ENCODE data around the gene FARP1.

DNA sequence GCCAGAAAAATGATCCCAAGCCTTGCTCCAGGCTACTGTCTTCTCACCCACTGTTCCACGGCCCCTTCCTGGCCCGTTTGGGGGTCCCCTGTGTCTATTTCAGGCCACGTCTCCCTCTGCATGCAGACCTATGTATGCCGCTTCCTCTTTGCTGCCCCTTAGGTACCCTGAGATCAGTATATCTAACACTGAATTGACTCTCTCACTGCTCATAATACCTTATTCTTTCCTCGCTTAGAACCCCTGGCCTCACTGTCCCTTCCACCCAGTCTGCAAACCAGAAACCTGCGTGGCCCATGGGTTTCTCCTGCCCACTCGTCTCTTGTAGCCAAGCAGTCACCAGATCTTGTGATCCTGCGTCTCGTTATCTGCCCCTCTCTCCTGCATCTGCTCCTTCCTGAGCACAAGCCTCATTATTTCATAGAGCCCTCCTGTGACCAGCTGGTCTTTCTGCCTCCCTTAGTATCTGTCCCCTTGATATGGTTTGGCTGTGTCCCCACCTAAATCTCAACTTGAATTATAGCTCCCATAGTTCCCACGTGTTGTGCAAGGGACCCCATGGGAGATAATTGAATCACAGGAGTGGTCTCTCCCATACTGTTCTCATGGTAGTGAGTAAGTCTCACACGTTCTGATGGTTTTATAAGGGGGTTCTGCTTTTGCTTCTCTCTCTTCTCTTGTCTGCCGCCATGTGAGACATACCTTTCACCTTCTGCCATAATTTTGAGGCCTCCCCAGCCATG is 143.1 kb downstream of the FARP1 start:
- no peak for TF ChIP-seq POLR2AphosphoS5 (IDR thresholded peaks at IDR 0.05; ENCODE audit: low read depth, low read length)
- TF ChIP-seq TAF1 (IDR thresholded peaks at IDR 0.05; ENCODE audit: borderline replicate concordance, insufficient read depth, low read length): no peak
- TF ChIP-seq, protein P1, sequence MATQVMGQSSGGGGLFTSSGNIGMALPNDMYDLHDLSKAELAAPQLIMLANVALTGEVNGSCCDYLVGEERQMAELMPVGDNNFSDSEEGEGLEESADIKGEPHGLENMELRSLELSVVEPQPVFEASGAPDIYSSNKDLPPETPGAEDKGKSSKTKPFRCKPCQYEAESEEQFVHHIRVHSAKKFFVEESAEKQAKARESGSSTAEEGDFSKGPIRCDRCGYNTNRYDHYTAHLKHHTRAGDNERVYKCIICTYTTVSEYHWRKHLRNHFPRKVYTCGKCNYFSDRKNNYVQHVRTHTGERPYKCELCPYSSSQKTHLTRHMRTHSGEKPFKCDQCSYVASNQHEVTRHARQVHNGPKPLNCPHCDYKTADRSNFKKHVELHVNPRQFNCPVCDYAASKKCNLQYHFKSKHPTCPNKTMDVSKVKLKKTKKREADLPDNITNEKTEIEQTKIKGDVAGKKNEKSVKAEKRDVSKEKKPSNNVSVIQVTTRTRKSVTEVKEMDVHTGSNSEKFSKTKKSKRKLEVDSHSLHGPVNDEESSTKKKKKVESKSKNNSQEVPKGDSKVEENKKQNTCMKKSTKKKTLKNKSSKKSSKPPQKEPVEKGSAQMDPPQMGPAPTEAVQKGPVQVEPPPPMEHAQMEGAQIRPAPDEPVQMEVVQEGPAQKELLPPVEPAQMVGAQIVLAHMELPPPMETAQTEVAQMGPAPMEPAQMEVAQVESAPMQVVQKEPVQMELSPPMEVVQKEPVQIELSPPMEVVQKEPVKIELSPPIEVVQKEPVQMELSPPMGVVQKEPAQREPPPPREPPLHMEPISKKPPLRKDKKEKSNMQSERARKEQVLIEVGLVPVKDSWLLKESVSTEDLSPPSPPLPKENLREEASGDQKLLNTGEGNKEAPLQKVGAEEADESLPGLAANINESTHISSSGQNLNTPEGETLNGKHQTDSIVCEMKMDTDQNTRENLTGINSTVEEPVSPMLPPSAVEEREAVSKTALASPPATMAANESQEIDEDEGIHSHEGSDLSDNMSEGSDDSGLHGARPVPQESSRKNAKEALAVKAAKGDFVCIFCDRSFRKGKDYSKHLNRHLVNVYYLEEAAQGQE (IDR thresholded peaks at IDR 0.05; ENCODE audit: insufficient read depth in 1 of 2, low read depth in 2 of 2, low read length in 2 of 2): no peak
- no peak for TF ChIP-seq FOXP2 (optimal IDR thresholded peaks at IDR 0.05; ENCODE audit: borderline replicate concordance, extremely low read depth, extremely low read length, insufficient read depth)

Measured in PFSK-1 (cell line).